ENCODE results near the gene PARVB.

GRCh38 chr22:44202261-44202789 is 178.2 kb downstream of the PARVB start:
- TF ChIP-seq CTCF (IDR thresholded peaks at IDR 0.05; ENCODE audit: low read depth, low read length) (no peak), POLR2A (IDR thresholded peaks at IDR 0.05; ENCODE audit: extremely low read depth, insufficient read length) (no peak), MAX (IDR thresholded peaks at IDR 0.05; ENCODE audit: low read depth, low read length) (no peak), MYC (IDR thresholded peaks at IDR 0.05; ENCODE audit: low read depth, low read length) (no peak)
